Measurements from ENCODE around the gene ZNF768. TPM values are rescaled to one million over a fixed set of nuclear protein-coding genes. Genes with fewer than 3 reads are reported as not detected.
"Not testable (repeated sequence)": the region's sequence is repeated elsewhere in the genome, so short reads cannot be mapped to it uniquely, and the experiment has no call there.

ZNF768 gene
- total RNA-seq, 1 donor from 2014 or later = 14.7 TPM

- DNase-seq (ENCODE audit: low spot score) = no peak
These were observed 15.9 kb downstream of the ZNF768 start for GRCh38 chr16:30510376-30510938.

GRCh38 chr16:30509081-30509765 lies 17.1 kb downstream of the ZNF768 start:
- no peak for DNase-seq (ENCODE audit: low spot score)

- DNase-seq (ENCODE audit: low spot score) = no peak
These were observed 22.7 kb downstream of the ZNF768 start for GRCh38 chr16:30503403-30504296.

GRCh38 chr16:30499284-30499683 lies 27.1 kb downstream of the ZNF768 start:
- no peak for DNase-seq (ENCODE audit: low spot score)

GRCh38 chr16:30494709-30495108 lies 31.7 kb downstream of the ZNF768 start:
- no peak for DNase-seq (ENCODE audit: low spot score)

GRCh38 chr16:30493941-30494488 lies 32.4 kb downstream of the ZNF768 start:
- no peak for DNase-seq (ENCODE audit: low spot score)

GRCh38 chr16:30491744-30492308 lies 34.5 kb downstream of the ZNF768 start:
- peak; percentile 22 for DNase-seq (ENCODE audit: low spot score)

- DNase-seq (ENCODE audit: low spot score) = no peak
These were observed 35.1 kb downstream of the ZNF768 start for GRCh38 chr16:30491229-30491628.

GRCh38 chr16:30490210-30490609 lies 36.2 kb downstream of the ZNF768 start:
- no peak for DNase-seq (ENCODE audit: low spot score)

- DNase-seq (ENCODE audit: low spot score) = no peak
These were observed 37.4 kb downstream of the ZNF768 start for GRCh38 chr16:30488764-30489605.

GRCh38 chr16:30485818-30486436 lies 40.4 kb downstream of the ZNF768 start:
- no peak for DNase-seq (ENCODE audit: low spot score)

- DNase-seq (ENCODE audit: low spot score) = no peak
These were observed 41.5 kb downstream of the ZNF768 start for GRCh38 chr16:30484887-30485286.

GRCh38 chr16:30482366-30482765 lies 44.0 kb downstream of the ZNF768 start:
- no peak for DNase-seq (ENCODE audit: low spot score)

- DNase-seq (ENCODE audit: low spot score) = no peak
These were observed 45.0 kb downstream of the ZNF768 start for GRCh38 chr16:30481381-30481780.

GRCh38 chr16:30478766-30479478 lies 47.4 kb downstream of the ZNF768 start:
- no peak for DNase-seq (ENCODE audit: low spot score)

- DNase-seq (ENCODE audit: low spot score) = not testable (repeated sequence)
These were observed 48.6 kb downstream of the ZNF768 start for GRCh38 chr16:30477773-30478172.

- DNase-seq (ENCODE audit: low spot score) = no peak
These were observed 49.4 kb downstream of the ZNF768 start for GRCh38 chr16:30476991-30477390.

GRCh38 chr16:30474684-30475083 lies 51.7 kb downstream of the ZNF768 start:
- no peak for DNase-seq (ENCODE audit: low spot score)

GRCh38 chr16:30474074-30474452 lies 52.3 kb downstream of the ZNF768 start:
- DNase-seq (ENCODE audit: low spot score) = no peak
